ENCODE data around the gene TINAGL1.

GRCh38 chr1:31548534-31548906 is 27.8 kb upstream of the TINAGL1 start:
- TF ChIP-seq POLR2AphosphoS5 (IDR thresholded peaks at IDR 0.05) (no peak), CTCF (IDR thresholded peaks at IDR 0.05) (no peak)

All from esophagus muscularis mucosa (tissue), 3 donors.